Liver (tissue), 9 donors: ENCODE results near the gene SOBP. TPM values are rescaled to one million over a fixed set of nuclear protein-coding genes. Genes with fewer than 3 reads are reported as not detected.

Experiments
- DNase-seq: peaks from one replicate; pipeline ENCODE4 v3.0.0-alpha.2; 2017; ENCODE audit warnings: low spot score
- H3K27ac ChIP-seq, 2 donors: one replicate each; pipeline ENCODE4 v1.7.0; 2013; ENCODE audit warnings: inconsistent platforms in 2 of 2, low read length in 2 of 2, control low read depth in 1 of 2, low read depth in 1 of 2, mild to moderate bottlenecking in 1 of 2
- H3K27me3 ChIP-seq, 4 donors: one replicate each; pipeline versions ENCODE4 v1.6.1 to v1.7.0; 2013; ENCODE audit warnings: low read length in 3 of 4, inconsistent platforms in 1 of 4, mild to moderate bottlenecking in 1 of 4, moderate library complexity in 1 of 4; ENCODE audit not compliant: control insufficient read depth in 4 of 4, insufficient read depth in 4 of 4
- H3K36me3 ChIP-seq, 4 donors: one replicate each; pipeline versions ENCODE4 v1.6.1 to v1.7.0; 2013; ENCODE audit warnings: low read length in 3 of 4, mild to moderate bottlenecking in 3 of 4, low read depth in 1 of 4, moderate library complexity in 1 of 4; ENCODE audit not compliant: control insufficient read depth in 4 of 4, insufficient read depth in 3 of 4
- H3K4me1 ChIP-seq, 4 donors: one replicate each; pipeline versions ENCODE4 v1.6.1 to v1.7.0; 2013; ENCODE audit warnings: low read length in 3 of 4, mild to moderate bottlenecking in 3 of 4, moderate library complexity in 1 of 4; ENCODE audit not compliant: control insufficient read depth in 4 of 4, insufficient read depth in 4 of 4
- H3K4me3 ChIP-seq, 3 donors: one replicate each; pipeline versions ENCODE4 v1.6.1 to v1.7.0; 2013; ENCODE audit warnings: low read length in 3 of 3, control low read depth in 1 of 3, low read depth in 1 of 3, mild to moderate bottlenecking in 1 of 3
- H3K9ac ChIP-seq, 2 donors: one replicate each; pipeline ENCODE4 v1.7.0; 2013; ENCODE audit warnings: low read length in 2 of 2, mild to moderate bottlenecking in 2 of 2, moderate library complexity in 2 of 2, control low read depth in 1 of 2, low read depth in 1 of 2
- H3K9me3 ChIP-seq, 4 donors: one replicate each; pipeline versions ENCODE4 v1.6.1 to v1.7.0; 2013; ENCODE audit warnings: low read length in 3 of 4; ENCODE audit not compliant: control insufficient read depth in 4 of 4
- EGR1 ChIP-seq, 2 donors: IDR thresholded peaks; 2 replicates each; pipeline ENCODE4 v1.6.1; 2016 to 2018; ENCODE audit warnings: antibody characterized with exemption in 2 of 2, low read depth in 2 of 2
- FOXA1 ChIP-seq: IDR thresholded peaks from 2 replicates; pipeline ENCODE4 v1.6.1; 2016; ENCODE audit warnings: antibody characterized with exemption
- FOXA2 ChIP-seq: IDR thresholded peaks from 2 replicates; pipeline ENCODE4 v1.6.1; 2016; ENCODE audit warnings: antibody characterized with exemption
- HNF4A ChIP-seq, 2 donors: conservative IDR thresholded peaks; 2 replicates each; pipeline ENCODE4 v1.6.1; 2016; ENCODE audit warnings: antibody characterized with exemption in 2 of 2, mild to moderate bottlenecking in 2 of 2
- HNF4G ChIP-seq: IDR thresholded peaks from 2 replicates; pipeline ENCODE4 v1.6.1; 2016; ENCODE audit warnings: antibody characterized with exemption
- JUND ChIP-seq, 2 donors: IDR thresholded peaks; 2 replicates each; pipeline ENCODE4 v1.6.1; 2016; ENCODE audit warnings: antibody characterized with exemption in 2 of 2
- NR2F2 ChIP-seq: IDR thresholded peaks from 2 replicates; pipeline ENCODE4 v1.6.1; 2016; ENCODE audit warnings: antibody characterized with exemption
- RAD21 ChIP-seq, 2 donors: IDR thresholded peaks; 2 replicates each; pipeline ENCODE4 v1.6.1; 2016; ENCODE audit warnings: antibody characterized with exemption in 2 of 2, mild to moderate bottlenecking in 2 of 2
- REST ChIP-seq: IDR thresholded peaks from 2 replicates; pipeline ENCODE4 v1.6.1; 2016; ENCODE audit warnings: antibody characterized with exemption, mild to moderate bottlenecking
- TAF1 ChIP-seq: conservative IDR thresholded peaks from 2 replicates; pipeline ENCODE4 v1.6.1; 2016; ENCODE audit warnings: antibody characterized with exemption, mild to moderate bottlenecking
- YY1 ChIP-seq: IDR thresholded peaks from 2 replicates; pipeline ENCODE4 v1.6.1; 2016; ENCODE audit warnings: antibody characterized with exemption, mild to moderate bottlenecking
- WGBS: extraction: QIAGEN DNeasy Blood & Tissue Kit; methylation state at CpG from one replicate; pipeline ENCODE4 v1.1.7; 2013; 5-methylcytosine and 5-hydroxymethylcytosine counted together
- polyA plus RNA-seq, 2 donors: library from polyadenylated mRNA; stranded (reverse) in 1 of 2; unstranded in 1 of 2; fragments of 200-250 nt in 1 of 2; fragments of >200 nt in 1 of 2; fragmentation: Nextera tagmentation in 1 of 2; extraction: Ambion mirVana in 1 of 2; gene quantifications; one replicate each; pipeline versions ENCODE4 v1.2.1 to v1.2.3, GENCODE V29; 2013 to 2015
- total RNA-seq, 2 donors: library from RNA; depleted of rRNA; stranded (reverse); fragments of >200 nt; gene quantifications; one replicate each; pipeline ENCODE4 v1.2.3, GENCODE V29; 2014
- TF ChIP-seq, protein P1 (sequence below): IDR thresholded peaks from 2 replicates; pipeline ENCODE4 v1.6.1; 2016; ENCODE audit warnings: antibody characterized with exemption
- TF ChIP-seq, protein P2 (sequence below): fragments of 150-350 bp; IDR thresholded peaks from 2 replicates; pipeline ENCODE4 v1.5.1; 2017; ENCODE audit warnings: improper control_type of control experiment, low read depth, low read length; ENCODE audit not compliant: missing input control
- TF ChIP-seq, protein P3 (sequence below): IDR thresholded peaks from 2 replicates; pipeline ENCODE4 v1.6.1; 2016; ENCODE audit warnings: antibody characterized with exemption
- TF ChIP-seq, protein P4 (sequence below): IDR thresholded peaks from 2 replicates; pipeline ENCODE4 v1.6.1; 2016; ENCODE audit warnings: antibody characterized with exemption
- donor health status: healthy.
- donor health status: healthy.
- donor health status: healthy.
- donor health status: healthy.
- donor health status: healthy.

Gene SOBP
- total and polyA plus RNA-seq, 4 donors: 0.99 to 5.4 (median 1.9) TPM

GRCh38 chr6:107571354-107571753, 81.4 kb downstream of the SOBP start:
- DNase-seq: no peak
- Histone ChIP-seq H3K4me3 (no peak overlapping the region), H3K9me3 (no peaks in the 10 kb centered on the region), H3K27ac (no peak overlapping the region), H3K27me3 (no peaks in the 10 kb centered on the region), H3K9ac (no peak overlapping the region), H3K36me3 (no peaks in the 10 kb centered on the region), H3K4me1 (no peaks in the 10 kb centered on the region)
- TF ChIP-seq NR2F2 (no peak), RAD21 (IDR thresholded peaks at IDR 0.05) (no peak), YY1 (no peak), HNF4G (no peak), JUND (IDR thresholded peaks at IDR 0.05) (no peak), FOXA2 (no peak), REST (no peak)
- TF ChIP-seq, protein P1, sequence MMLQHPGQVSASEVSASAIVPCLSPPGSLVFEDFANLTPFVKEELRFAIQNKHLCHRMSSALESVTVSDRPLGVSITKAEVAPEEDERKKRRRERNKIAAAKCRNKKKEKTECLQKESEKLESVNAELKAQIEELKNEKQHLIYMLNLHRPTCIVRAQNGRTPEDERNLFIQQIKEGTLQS: no peak
- TF ChIP-seq, protein P2, sequence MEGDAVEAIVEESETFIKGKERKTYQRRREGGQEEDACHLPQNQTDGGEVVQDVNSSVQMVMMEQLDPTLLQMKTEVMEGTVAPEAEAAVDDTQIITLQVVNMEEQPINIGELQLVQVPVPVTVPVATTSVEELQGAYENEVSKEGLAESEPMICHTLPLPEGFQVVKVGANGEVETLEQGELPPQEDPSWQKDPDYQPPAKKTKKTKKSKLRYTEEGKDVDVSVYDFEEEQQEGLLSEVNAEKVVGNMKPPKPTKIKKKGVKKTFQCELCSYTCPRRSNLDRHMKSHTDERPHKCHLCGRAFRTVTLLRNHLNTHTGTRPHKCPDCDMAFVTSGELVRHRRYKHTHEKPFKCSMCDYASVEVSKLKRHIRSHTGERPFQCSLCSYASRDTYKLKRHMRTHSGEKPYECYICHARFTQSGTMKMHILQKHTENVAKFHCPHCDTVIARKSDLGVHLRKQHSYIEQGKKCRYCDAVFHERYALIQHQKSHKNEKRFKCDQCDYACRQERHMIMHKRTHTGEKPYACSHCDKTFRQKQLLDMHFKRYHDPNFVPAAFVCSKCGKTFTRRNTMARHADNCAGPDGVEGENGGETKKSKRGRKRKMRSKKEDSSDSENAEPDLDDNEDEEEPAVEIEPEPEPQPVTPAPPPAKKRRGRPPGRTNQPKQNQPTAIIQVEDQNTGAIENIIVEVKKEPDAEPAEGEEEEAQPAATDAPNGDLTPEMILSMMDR: no peak
- 96% methylated on average over 9 of the region's 9 CpGs for WGBS

- H3K27ac ChIP-seq: no peak overlapping the region
- no peak overlapping the region for H3K9ac ChIP-seq
- H3K4me3 ChIP-seq: no peak overlapping the region
- H3K9me3 ChIP-seq: no peaks in the 10 kb centered on the region
- H3K27me3 ChIP-seq: no peaks in the 10 kb centered on the region
- TF ChIP-seq, protein P3, sequence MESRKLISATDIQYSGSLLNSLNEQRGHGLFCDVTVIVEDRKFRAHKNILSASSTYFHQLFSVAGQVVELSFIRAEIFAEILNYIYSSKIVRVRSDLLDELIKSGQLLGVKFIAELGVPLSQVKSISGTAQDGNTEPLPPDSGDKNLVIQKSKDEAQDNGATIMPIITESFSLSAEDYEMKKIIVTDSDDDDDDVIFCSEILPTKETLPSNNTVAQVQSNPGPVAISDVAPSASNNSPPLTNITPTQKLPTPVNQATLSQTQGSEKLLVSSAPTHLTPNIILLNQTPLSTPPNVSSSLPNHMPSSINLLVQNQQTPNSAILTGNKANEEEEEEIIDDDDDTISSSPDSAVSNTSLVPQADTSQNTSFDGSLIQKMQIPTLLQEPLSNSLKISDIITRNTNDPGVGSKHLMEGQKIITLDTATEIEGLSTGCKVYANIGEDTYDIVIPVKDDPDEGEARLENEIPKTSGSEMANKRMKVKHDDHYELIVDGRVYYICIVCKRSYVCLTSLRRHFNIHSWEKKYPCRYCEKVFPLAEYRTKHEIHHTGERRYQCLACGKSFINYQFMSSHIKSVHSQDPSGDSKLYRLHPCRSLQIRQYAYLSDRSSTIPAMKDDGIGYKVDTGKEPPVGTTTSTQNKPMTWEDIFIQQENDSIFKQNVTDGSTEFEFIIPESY: no peak
- TF ChIP-seq, protein P4, sequence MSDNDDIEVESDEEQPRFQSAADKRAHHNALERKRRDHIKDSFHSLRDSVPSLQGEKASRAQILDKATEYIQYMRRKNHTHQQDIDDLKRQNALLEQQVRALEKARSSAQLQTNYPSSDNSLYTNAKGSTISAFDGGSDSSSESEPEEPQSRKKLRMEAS: no peak
- TF ChIP-seq EGR1 (IDR thresholded peaks at IDR 0.05; ENCODE audit: low read depth in 2 of 2) (no peak), REST (no peak), FOXA1 (no peak), HNF4A (conservative IDR thresholded peaks at IDR 0.05) (no peak), YY1 (no peak), FOXA2 (no peak), HNF4G (no peak), TAF1 (no peak)
- TF ChIP-seq, protein P1: no peak
- TF ChIP-seq, protein P2: no peak
- no peaks in the 10 kb centered on the region for H3K4me1 ChIP-seq
- no peaks in the 10 kb centered on the region for H3K36me3 ChIP-seq
- WGBS: 91% methylated on average over 6 of the region's 6 CpGs
- no peak for DNase-seq
Measured at GRCh38 chr6:107572886-107573285, 83.0 kb downstream of the SOBP start.
